Measurements from ENCODE around the gene ARL6IP4. TPM values are rescaled to one million over a fixed set of nuclear protein-coding genes. Genes with fewer than 3 reads are reported as not detected.
"Not testable (repeated sequence)": the region's sequence is repeated elsewhere in the genome, so short reads cannot be mapped to it uniquely, and the experiment has no call there.

Gene ARL6IP4
- total RNA-seq (2014; rRNA removed; shearing (Covaris generic); ENCODE audit: low replicate concordance): 443 and 486 TPM in 2 replicates

- in situ Hi-C loops (cut with HindIII; ENCODE audit: low pct_unique_long_range_greater_than_20kb, low sequenced_read_pairs): no loop called here
- peak; percentile 66 for DNase-seq (ENCODE audit: low read depth)
Measured at GRCh38 chr12:122980183-122981035, at the start of gene ARL6IP4. TSS of gene ARL6IP4 (plus strand) at chr12:122980681. CDS start at chr12:122981140, 459 bp downstream.

GRCh38 chr12:122932207-122932606 is 48.3 kb upstream of the ARL6IP4 start:
- no peak for DNase-seq (ENCODE audit: low read depth)
- in situ Hi-C loops (cut with HindIII; ENCODE audit: low pct_unique_long_range_greater_than_20kb, low sequenced_read_pairs): no loop called here

GRCh38 chr12:122934722-122935121 is 45.8 kb upstream of the ARL6IP4 start:
- in situ Hi-C loops (cut with HindIII; ENCODE audit: low pct_unique_long_range_greater_than_20kb, low sequenced_read_pairs): no loop called here

GRCh38 chr12:122935318-122935717 is 45.2 kb upstream of the ARL6IP4 start:
- in situ Hi-C loops (cut with HindIII; ENCODE audit: low pct_unique_long_range_greater_than_20kb, low sequenced_read_pairs): no loop called here
- no peak for DNase-seq (ENCODE audit: low read depth)

More at GRCh38 chr12:122934722-122935121, 45.8 kb upstream of the ARL6IP4 start:
- DNase-seq (ENCODE audit: low read depth): no peak

GRCh38 chr12:122937622-122938091 is 42.8 kb upstream of the ARL6IP4 start:
- in situ Hi-C loops (cut with HindIII; ENCODE audit: low pct_unique_long_range_greater_than_20kb, low sequenced_read_pairs): no loop called here
- DNase-seq (ENCODE audit: low read depth): no peak

GRCh38 chr12:122939125-122939524 is 41.4 kb upstream of the ARL6IP4 start:
- no peak for DNase-seq (ENCODE audit: low read depth)
- in situ Hi-C loops (cut with HindIII; ENCODE audit: low pct_unique_long_range_greater_than_20kb, low sequenced_read_pairs): no loop called here

GRCh38 chr12:122941351-122941750 is 39.1 kb upstream of the ARL6IP4 start:
- in situ Hi-C loops (cut with HindIII; ENCODE audit: low pct_unique_long_range_greater_than_20kb, low sequenced_read_pairs); DNase-seq (ENCODE audit: low read depth): not testable (repeated sequence)

DNA sequence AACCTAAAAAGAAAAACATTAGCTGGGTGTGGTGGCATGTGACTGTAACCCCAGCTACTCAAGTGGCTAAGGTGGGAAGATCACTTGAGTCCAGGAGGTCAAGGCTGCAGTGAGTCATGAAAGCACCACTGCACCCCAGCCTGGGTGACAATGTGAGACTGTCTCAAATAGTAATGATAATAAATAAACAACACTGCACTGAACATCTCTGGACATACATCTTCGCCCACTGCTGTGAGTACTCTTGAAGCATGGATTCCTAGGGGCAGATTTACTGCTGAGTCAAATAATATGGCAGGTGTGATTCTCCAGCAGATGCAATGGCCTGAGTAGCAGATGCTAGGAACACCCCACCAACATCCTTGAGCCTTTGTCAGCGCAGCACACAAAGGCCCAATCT is 37.8 kb upstream of the ARL6IP4 start:
- DNase-seq (ENCODE audit: low read depth): peak; percentile 77
- in situ Hi-C loops (cut with HindIII; ENCODE audit: low pct_unique_long_range_greater_than_20kb, low sequenced_read_pairs): no loop called here

GRCh38 chr12:122943196-122943595 is 37.3 kb upstream of the ARL6IP4 start:
- no peak for DNase-seq (ENCODE audit: low read depth)
- in situ Hi-C loops (cut with HindIII; ENCODE audit: low pct_unique_long_range_greater_than_20kb, low sequenced_read_pairs): no loop called here

DNA sequence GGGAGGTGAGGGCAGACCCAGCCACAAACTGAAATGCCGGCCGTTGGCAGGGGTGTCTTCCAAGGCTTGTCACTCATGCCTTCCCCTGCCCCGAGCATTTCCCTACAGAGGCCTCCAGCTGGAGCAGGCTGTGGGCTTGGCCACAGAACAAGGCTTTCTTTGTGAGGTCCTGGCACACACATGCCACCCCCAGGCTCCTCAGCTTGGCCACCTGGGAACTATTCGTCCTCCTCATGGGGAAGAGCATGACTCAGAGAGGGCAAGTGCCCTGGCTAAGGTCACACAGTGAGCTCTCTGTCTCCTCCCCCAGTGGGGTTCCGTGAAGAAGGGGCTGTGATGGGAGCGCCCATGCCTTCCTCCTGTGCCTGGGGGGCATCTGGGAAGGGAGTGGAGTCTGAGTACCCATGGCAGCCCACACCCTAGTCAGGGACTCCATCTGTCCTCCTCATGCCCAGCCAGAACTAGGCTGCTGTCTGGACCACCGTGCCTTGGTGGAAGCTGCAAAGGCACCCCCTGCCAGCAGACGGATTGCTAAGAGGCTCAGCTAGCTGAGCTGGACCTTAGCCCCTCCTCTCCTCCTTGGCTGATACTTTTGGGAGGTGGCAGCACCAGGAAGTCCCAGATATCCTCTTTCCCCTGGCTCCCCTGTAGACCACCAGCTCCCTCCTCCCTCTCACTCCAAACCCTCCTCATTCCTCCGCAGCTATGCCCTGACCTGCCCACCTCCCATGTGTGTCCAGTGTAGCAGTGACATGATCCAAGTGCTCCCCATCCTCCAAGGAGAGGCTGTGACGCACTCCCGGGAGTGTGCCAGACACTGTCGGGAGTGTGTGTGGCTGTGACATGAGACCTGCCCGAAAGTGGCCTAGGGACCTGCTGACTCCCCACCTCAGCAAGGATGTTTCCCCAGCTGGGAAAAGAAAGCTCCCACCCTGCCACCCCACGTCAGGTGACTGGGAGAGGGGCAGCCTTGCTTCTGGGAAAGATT is 35.6 kb upstream of the ARL6IP4 start:
- in situ Hi-C loops (cut with HindIII; ENCODE audit: low pct_unique_long_range_greater_than_20kb, low sequenced_read_pairs): no loop called here
- peak; percentile 74 for DNase-seq (ENCODE audit: low read depth)

DNA sequence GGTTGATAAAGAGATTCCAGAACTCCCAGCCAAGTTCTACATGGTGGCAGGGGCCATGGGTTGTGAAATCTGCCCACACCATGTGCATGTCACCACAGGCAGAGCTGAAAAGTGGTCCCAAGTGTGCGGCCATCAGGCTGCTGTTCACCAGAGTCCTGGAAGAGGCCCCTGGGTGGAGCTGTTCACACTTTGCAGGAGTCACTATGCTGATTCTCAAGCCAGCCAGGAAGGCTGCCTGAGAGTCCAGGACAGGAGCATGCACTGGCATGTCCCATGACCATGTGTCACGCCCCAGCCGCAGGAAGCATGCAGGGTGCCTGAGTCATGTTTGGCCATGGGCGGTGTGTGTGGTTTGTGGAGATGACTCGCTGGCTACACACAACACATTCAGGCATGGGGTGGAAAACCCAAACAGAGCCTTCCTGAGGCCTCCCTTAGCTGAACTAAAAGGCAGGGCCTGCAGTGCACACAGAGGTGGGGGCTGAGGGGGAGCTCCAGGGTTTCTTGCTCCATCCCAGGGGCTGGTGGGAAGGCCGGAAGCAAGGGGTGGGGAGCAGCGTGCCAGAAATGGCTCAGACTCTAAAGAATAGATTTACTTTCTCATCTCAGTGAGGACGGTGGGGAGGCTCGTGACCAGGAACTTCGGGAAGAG is 33.7 kb upstream of the ARL6IP4 start:
- DNase-seq (ENCODE audit: low read depth): peak; percentile 96
- in situ Hi-C loops (cut with HindIII; ENCODE audit: low pct_unique_long_range_greater_than_20kb, low sequenced_read_pairs): no loop called here

DNA sequence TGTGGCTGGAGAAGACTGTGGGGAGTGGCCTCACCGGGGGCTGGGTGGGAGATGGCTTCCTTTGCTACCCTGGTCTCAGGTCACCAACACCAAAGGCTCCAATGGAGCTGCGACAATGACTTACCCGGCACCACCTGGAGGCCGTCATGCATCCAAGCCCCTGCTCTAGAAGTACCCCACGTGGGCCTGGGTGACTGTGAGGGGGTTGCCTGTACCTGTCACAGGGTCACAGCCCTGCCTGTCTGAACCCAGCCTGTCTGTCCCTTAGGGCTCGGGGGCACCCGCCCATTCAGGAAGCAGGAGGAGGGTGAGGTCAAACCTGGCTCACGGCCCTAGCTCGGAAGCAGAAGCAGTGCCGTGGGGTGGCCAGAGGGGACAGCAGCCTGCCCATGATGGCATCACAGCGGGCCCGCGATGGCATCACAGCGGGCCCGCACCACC is 33.1 kb upstream of the ARL6IP4 start:
- DNase-seq (ENCODE audit: low read depth): no peak

DNA sequence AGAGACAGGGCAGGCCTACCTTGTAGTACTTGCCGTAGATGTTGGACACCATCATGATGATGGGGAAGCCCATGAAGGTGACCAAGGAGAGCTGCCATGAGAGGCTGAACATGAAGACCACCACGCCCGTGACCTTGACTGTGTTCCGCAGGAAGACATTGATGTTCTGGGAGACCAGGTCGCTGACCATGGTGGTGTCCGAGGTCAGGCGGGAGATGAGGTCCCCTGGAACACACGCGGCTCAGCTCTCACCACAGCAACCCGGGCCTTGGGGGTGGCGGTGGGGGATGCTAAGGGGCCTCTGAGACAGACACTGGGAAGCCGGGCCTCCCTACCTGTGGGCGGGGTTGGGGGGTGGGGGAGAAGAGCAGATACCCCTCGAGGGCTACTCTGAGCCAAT is 31.9 kb upstream of the ARL6IP4 start:
- in situ Hi-C loops (cut with HindIII; ENCODE audit: low pct_unique_long_range_greater_than_20kb, low sequenced_read_pairs): no loop called here
- no peak for DNase-seq (ENCODE audit: low read depth)

More for the DNA sequence above, 33.1 kb upstream of the ARL6IP4 start:
- in situ Hi-C loops (cut with HindIII; ENCODE audit: low pct_unique_long_range_greater_than_20kb, low sequenced_read_pairs): no loop called here

DNA sequence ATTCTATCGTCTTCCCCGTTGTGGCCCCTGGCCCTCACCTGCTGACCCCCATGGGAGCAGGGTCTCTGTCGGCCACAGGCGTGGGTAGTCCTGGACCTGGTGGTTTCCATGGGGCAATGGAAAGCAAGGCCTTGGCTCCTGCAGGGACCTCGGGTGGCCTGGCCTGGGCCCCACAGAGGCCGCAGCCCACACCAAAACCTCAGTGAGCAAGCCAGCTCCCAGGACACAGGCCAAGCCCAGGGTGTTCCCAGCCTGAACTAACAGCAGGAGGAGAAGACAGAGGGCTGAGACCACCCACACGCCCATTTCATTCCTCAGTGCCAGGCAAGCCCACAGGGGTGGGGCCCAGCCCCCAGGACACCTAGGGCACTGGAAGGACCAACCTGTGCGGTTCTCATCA is 31.1 kb upstream of the ARL6IP4 start:
- no peak for DNase-seq (ENCODE audit: low read depth)
- in situ Hi-C loops (cut with HindIII; ENCODE audit: low pct_unique_long_range_greater_than_20kb, low sequenced_read_pairs): no loop called here

DNA sequence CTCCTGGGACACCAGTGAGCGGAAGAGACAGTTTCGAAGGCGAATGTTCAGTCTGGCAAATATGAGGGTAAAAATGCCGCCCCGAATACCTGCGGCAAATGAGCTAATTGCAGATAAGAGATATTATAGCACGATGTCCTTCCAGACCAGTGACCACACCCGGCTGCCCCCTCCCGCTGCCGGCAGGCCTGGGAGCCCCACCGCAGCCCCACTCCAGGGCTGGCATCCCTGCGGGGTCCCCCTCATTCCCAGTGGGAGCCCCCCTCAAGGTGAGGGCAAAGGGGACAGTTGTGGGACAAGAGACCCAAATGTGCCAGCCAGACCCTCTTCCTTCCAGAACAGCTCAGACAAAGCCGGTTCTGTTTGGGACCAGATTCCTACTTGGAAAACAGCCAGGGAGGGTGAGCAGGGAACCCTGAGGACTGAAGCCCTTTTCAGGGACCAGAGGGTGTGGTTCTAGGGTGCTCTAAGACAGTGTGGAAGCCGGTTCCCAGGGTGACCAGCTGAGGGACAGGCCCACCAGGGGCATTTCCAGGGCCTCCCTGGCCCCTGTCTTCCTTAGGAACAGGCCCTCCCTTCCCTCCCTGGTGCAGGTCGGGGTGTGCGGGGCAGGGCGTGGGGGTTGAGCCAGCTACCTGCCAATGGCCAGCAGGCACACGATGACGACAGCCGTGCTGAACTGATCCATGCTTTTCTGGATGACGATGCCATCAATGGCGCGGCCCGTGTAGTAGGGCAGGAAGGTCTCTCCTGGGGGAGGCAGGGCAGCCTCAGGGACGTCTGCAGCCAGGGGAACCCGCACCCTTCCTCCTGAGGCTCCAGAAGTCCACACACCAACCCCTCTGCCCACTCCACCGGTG is 30.4 kb upstream of the ARL6IP4 start:
- in situ Hi-C loops (cut with HindIII; ENCODE audit: low pct_unique_long_range_greater_than_20kb, low sequenced_read_pairs): no loop called here
- no peak for DNase-seq (ENCODE audit: low read depth)

GRCh38 chr12:122951406-122951805 is 29.1 kb upstream of the ARL6IP4 start:
- in situ Hi-C loops (cut with HindIII; ENCODE audit: low pct_unique_long_range_greater_than_20kb, low sequenced_read_pairs): no loop called here
- peak; percentile 55 for DNase-seq (ENCODE audit: low read depth)

All from Caki2 (cell line).